Stimulated activated naive CD4-positive, alpha-beta T cell treated with Interleukin-2 at 50 U/mL for 16 hours (primary cell): ENCODE data around the gene KIF19.

Experiments
- DNase-seq: peaks from one replicate; lab custom pipeline; 2025; lab: John Stamatoyannopoulos, UW

Gene KIF19

DNA sequence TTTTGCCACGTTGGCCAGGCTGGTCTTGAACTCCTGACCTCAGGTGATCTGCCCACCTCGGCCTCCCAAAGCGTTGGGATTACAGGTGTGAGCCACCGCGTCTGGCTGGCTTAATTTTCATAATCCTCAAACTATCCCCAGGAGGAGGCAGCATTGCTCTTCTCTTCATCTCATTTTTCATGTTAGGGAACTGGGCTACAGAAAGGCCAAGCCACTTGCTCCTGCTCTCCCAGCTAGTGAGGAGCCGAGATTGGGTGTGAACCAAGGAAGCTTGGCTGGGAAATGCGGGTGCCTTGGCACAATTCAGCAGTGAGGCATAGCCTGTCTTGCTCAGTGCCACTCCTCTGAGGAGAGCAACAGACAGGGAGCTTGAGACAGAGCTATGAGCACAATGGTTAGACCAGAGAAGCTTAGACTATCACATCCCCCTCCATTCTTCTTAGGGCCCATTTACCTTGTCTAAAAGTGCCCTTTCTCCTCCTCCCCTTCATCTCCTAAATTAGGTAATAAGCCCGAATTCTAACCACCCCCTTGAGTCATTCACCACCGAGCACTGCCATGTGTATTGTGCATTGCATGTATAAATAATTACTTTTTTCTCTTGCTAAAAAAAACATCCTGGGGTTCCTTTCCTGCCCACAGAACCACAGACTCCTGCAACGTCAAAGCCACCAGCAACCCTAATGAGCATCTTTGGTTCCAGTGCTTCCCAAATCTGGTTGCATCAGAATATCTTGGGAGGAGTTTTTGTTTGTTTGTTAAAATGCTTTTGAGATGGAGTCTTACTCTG lies 20.0 kb upstream of the KIF19 start:
- no peak for DNase-seq

- no peak for DNase-seq
These were observed 17.8 kb upstream of the KIF19 start for GRCh38 chr17:74307984-74308773.

GRCh38 chr17:74309902-74310301 lies 16.1 kb upstream of the KIF19 start:
- DNase-seq, result no peak

DNA sequence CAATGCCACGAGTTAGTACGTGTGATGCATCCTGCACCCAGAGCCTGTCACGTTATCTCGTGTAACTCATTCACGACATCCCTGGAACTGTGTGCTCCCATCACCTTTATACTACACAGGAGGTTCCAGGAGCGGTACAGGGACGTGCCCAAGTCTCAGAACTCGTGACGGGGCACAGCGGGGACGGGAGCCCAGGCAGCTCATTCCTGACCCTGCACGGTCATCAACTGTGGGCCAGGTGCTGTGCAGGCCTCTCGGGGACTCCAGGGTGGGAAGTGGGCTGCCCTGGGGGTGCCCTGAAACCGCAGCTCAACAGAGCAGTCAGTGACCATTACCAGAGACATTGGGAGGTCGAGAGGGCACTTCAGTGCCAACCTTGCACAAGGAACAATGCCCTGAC lies 11.1 kb upstream of the KIF19 start:
- DNase-seq, result no peak

GRCh38 chr17:74316220-74316619 lies 9.8 kb upstream of the KIF19 start:
- no peak for DNase-seq

DNA sequence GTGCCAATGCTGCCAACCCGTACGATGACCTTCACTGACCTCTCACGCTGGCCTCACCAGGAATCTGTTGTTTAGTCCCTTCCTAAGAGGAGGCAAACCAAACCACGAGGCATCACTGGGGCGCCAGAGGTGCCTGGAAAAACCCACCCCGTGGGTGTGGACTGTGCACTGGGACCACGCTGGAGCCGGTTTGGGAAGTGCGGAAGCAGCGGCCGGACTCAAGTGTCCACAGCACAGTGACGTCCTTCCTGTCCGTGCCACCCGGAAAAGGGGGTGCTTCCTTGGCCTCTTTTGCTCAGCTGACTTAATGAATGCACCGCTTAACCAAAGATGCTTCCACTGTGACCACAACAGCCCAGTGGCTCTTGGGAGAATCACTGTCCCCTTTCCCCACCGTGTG lies 9.0 kb upstream of the KIF19 start:
- DNase-seq, result no peak

DNA sequence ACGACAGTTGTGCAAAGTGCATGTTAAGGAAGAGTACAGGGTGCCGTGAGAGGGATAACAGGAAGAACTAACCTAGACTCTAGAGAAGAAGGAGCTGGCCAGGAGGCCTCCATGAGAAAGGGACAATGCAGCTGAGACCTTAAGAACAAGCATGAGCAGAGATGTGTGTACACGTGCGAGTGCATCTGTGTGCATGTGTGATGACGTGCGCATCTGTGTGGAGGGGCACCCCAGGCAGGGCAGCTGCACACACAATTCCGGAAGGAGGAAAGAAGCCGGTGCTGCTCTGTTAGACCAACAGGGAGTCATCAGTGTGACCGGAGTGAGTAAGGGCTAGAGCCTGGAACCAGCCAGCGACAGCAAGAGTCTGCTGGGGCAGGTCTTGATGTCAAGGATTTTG lies 7.6 kb upstream of the KIF19 start:
- no peak for DNase-seq

DNA sequence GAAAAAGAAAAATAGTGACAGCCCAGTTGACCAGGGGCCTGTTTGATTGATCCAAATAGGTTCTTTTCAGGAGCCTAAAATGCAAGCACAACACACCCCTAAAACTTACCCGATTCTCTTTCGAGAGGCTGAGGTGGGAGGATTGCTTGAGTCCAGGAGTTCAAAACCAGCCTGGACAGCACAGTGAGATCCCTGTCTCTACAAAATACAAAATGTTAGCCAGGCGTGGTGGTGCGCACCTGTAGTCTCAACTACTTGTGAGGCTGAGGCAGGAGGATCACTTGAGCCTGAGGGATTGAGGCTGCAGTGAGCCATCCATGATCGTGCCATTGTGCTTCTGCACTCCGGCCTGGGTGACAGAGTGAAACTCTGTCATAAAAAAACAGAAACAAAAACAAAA lies 1.5 kb upstream of the KIF19 start:
- no peak for DNase-seq

GRCh38 chr17:74325376-74325742 lies 667 bp upstream of the KIF19 start:
- DNase-seq, result no peak

GRCh38 chr17:74326506-74326905 lies 480 bp downstream of the KIF19 start:
- no peak for DNase-seq

DNA sequence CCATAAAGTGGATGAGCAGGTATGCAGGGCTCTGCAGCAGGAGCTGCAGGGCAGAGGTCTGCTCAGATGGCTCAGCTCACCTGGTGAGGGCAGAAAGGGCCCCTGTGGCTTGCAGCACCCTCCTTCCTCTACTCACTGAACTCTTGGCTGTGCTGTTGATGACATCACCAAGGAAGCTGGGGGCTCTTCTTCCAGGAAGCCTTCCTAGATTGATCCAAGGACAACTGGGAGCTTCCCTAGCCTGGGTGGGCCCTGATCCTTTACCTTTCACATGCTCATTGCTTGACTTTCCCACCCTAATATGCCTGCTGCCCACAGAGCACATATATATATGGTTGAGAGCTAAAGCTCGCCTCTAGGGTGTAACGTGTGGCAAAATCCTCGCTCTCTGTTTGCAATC lies 2.5 kb downstream of the KIF19 start:
- no peak for DNase-seq

DNA sequence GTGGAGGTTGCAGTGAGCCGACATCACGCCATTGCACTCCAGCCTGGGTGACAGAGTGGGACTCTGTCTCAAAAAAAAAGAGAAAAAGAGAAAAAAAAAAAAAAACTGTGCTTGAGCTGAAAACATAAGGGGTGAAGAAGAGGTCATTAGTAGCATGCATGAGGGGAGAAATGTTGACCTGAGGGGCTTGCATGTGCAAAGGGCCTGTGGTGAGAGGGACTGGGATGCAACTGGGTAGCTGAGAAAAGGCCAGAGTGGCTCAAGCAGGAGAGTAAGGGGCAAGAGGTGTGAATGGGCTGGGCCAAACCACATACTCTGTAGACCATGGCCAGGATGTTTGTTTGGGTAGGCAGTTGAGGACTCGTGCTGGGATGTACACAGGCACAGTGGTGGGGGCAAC lies 3.4 kb downstream of the KIF19 start:
- DNase-seq, result no peak

GRCh38 chr17:74330446-74330845 lies 4.4 kb downstream of the KIF19 start:
- no peak for DNase-seq

DNA sequence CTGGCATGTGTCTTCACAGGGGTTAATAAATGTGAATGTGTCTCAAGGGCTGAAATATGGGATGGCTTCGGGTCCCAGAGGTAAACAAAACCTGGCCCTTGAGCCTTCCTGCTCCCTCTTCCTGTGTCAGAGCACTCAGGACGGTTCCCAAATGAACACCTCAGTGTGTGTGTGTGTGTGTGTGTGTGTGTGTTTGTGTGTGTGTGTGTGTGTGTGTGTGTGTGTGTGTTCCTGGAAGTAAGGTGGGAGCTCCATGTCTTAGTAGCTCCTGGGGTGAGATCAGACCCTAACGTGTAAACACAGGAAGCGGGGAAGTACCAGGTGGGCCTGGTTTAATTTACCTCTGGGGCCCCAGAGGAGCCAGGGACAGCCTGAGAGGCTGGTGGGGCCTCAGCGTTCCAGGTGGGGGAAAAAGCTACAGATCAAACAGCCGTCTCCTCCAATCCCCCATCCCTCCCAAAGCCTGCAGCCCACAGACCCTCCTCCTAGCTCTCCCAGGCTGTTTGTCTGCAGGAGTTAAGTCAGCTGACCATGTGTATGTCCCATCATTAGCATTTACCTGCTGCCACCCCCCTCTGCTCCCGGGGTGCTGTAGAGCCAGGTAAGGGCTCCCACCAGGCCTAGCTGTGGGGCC lies 6.1 kb downstream of the KIF19 start:
- no peak for DNase-seq

DNA sequence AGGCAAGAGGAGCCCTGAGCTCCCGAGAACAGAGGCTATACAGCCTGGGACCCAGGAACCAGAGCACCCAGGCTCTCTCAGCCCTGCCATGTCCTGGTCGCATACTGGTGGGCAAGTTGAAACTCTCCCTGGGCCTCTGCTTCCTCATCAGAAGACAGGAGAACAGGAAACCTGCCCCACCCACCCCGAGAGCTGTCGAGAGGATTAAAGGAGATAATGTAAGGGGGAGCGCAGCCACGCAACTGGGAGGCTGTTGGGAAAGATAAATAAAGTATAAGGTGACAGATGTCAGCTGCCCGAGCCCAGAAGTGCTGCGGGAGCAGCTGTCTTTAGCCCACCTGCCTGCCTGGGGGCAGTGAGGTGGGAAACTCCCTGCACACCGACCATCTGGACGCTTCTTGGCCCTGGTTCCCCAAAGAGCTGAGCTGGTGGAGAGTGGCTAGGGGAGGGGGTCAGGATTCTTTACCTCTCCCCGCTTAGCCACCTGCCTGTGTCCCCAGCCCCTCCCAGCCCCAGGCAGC lies 6.8 kb downstream of the KIF19 start:
- no peak for DNase-seq

DNA sequence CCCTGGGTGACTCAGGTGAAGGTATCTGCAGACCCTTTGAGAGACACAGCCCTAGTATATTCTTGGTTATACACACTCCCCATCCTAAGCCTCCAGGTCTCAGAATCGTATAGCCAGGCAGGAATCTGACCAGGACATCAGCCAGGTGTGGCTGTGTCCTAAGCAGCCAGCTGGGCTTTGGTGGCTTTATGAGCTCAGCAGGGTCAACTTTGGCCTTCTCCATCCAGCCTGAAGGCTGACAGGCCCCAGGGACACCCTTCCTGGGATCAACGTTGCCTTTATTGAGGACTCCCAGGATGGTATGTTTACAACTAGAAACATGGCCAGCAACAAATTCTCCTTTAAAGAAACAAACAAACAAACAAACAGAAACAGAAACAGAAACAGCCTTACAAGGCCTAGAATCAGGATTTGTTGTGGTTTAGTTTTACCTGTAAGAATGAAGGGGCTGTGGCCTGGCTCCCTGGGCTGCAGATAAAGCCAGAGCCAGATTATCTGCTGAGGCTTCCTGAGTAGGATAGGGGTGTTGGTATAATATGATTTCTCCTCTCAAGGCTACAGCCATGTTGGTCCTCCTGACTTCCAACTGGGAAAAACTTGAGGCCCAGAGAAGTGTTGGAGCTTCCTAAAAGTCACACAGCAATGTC lies 8.5 kb downstream of the KIF19 start:
- no peak for DNase-seq

DNA sequence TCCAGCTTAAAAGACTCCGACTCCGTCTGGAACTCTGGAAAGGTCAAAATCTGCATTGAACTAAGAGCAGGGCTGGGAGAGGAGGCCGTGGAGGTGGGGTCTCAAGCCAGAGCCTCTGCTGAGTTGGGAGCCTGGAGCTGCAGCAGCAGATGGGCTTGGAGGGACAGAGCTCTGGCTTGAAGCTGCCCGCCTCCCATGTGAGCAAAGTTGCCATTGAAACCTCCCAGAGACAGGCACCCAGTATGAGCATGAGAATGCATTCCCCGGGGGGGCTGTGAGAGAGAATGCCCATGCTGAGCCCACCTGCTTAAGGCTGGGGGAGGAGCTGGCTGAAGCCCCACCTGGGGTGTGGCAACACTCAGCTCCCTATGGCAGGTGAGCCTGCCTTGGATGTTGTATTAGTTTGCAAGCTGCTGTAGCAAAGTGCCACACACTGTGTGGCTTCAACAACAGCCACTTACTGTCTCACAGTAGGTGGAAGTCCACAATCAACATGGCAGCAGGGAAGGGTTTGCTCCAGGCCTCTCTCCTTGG lies 9.6 kb downstream of the KIF19 start:
- DNase-seq, result no peak

DNA sequence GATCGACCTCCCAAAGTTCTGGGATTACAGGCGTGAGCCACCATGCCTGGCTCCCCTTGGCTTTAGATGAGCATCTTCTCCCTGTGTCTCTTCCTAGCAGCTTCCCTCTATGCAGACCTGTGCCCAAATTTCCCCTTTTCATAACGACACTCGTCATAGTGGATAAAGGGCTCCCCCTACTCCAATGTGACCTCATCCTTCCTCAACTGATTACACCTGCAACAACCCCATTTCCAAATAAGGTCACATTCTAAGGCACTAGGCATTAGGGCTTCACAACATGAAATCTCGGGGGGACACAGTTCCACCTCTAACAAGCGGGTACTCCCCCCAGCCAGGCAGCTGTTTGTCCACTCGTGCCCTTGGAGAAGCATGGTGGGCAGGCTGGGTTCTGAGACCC lies 10.3 kb downstream of the KIF19 start:
- no peak for DNase-seq

DNA sequence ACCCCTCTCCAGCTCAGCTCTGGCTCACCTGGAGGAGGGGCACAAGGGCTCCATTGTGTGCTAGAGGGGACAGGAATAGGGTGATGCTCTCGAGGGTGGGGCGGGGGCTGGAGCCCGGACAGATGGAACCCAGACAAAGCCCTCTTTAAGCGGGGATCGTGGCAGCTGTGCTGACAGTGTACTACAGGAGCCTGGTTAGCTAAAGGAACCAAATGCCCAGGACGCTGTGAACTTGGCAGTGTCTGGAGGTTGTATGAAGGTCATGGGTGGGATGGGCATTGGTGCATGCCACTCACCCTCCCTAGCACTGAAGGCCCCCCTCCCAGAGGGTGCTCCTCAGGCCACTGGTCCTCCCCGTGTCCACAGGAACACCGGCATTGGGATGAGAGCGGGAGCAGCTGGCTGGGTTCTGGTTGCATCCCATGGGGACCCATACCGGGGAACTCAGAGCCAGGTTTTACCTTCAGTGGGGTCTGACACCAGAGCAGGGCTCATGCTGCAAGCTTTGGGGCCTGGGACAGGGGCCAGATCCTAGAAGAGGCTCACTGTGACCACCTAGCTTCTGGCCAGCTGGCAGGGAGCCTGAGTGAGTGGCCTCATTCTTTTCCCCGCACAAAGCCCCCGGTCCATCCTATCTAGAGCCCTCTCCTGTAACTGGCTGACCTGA lies 11.9 kb downstream of the KIF19 start:
- DNase-seq, result no peak

- DNase-seq, result no peak
These were observed 13.6 kb downstream of the KIF19 start for GRCh38 chr17:74339537-74340195.

DNA sequence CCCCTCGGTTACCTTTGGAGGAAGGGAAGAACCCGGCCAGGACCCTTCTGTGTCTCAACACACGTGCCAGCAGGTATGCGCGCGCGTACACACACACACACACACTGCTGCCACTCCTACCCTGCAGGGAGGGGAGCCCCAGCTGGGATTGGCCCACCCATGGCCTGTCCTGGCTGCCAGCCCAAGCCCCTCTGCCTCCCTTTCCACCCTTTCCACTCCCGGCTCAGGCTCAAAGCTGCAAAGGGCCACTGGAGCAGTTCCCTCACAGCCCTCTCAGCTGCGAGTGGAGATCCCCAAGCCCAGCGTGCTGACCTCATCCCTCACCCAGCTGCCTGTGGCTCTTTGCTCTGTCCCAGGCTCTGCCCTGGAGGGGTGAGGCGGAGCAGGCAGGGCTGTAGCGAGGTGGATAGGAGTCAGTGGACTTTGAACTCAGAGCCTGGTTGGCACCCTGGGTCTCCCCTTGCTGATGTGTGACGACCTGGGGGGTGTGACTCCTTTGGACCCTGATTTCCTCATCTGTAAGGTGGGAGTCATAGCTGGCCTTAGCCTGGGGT lies 14.5 kb downstream of the KIF19 start:
- no peak for DNase-seq
